ENCODE measurements around the gene TMEM30B. TPM values are rescaled to one million over a fixed set of nuclear protein-coding genes. Genes with fewer than 3 reads are reported as not detected.
A peak's percentile ranks its signal among the peaks of the same experiment; 100 is the strongest.

The TMEM30B gene
- polyA plus RNA-seq, 1 experiment: 0.24 TPM

DNA sequence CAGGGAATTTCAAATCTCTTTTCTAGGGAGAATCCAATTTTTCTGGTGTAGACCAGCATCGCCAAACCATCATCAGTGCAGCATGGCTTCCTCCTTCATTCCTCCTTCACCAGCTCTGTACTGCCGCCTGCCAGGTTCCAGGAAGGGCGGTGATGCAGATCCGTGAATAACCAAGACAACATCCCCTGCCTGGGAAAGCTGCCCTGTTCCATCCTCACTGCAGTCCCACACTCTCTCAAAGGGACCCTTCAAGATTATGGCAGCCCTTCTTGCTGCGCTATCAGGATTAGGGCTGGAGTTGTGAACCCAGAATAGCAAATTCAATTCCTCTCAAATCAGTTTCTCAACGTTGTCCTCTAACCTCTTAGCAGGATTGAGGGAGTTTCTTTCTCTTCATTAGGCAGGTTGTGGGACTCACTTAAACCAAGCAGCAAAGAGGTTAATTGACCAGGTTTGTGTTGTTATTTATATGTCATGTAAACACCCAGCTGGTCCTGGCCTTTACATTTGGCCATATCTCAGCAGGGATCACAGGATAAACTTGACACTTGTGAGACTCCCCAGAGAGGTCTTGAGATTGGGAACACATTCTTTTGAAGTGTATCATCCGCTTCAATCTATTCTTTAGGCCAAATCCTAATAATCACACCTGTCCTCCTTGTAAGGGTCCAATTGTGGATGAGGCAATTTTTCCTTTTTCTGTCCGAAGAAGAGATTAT, 26.2 kb downstream of the TMEM30B start:
- Histone ChIP-seq H3K27ac (ENCODE audit: low read depth, low read length) (no peak overlapping the region), H3K27me3 (ENCODE audit: control insufficient read depth, insufficient read depth, low read length) (no peaks in the 10 kb centered on the region), H3K9me3 (ENCODE audit: control insufficient read depth, insufficient read depth, low read length) (no peaks in the 10 kb centered on the region), H3K4me3 (ENCODE audit: low read depth, low read length) (no peak overlapping the region)
- CTCF ChIA-PET: interaction anchor here (1.1 to 3.6 kb wide), 6 partner anchors 14 to 905 kb away, joined by 3 to 21 read pairs (median 9); no protein-coding TSS in a partner anchor
- TF ChIP-seq, protein P1, sequence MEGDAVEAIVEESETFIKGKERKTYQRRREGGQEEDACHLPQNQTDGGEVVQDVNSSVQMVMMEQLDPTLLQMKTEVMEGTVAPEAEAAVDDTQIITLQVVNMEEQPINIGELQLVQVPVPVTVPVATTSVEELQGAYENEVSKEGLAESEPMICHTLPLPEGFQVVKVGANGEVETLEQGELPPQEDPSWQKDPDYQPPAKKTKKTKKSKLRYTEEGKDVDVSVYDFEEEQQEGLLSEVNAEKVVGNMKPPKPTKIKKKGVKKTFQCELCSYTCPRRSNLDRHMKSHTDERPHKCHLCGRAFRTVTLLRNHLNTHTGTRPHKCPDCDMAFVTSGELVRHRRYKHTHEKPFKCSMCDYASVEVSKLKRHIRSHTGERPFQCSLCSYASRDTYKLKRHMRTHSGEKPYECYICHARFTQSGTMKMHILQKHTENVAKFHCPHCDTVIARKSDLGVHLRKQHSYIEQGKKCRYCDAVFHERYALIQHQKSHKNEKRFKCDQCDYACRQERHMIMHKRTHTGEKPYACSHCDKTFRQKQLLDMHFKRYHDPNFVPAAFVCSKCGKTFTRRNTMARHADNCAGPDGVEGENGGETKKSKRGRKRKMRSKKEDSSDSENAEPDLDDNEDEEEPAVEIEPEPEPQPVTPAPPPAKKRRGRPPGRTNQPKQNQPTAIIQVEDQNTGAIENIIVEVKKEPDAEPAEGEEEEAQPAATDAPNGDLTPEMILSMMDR (IDR thresholded peaks at IDR 0.05; ENCODE audit: low read depth, low read length): no peak
- no peak for DNase-seq (ENCODE audit: low read depth, low spot score)
- POLR2A ChIA-PET: no interaction called here

GRCh38 chr14:61253064-61253738, 27.9 kb downstream of the TMEM30B start:
- Histone ChIP-seq H3K4me3 (ENCODE audit: low read depth, low read length) (no peak overlapping the region), H3K27me3 (ENCODE audit: control insufficient read depth, insufficient read depth, low read length) (no peaks in the 10 kb centered on the region), H3K27ac (ENCODE audit: low read depth, low read length) (peak overlapping the region; percentile 74), H3K9me3 (ENCODE audit: control insufficient read depth, insufficient read depth, low read length) (no peaks in the 10 kb centered on the region)
- POLR2A ChIA-PET: interaction anchor here (0.8 to 1.6 kb wide), 4 partner anchors 108 to 603 kb away, joined by 3 to 6 read pairs (median 4); partner anchors contain the start of gene SIX4
- TF ChIP-seq, protein P1 (IDR thresholded peaks at IDR 0.05; ENCODE audit: low read depth, low read length): no peak
- no peak for DNase-seq (ENCODE audit: low read depth, low spot score)
- CTCF ChIA-PET: interaction anchor here (0.5 to 3.6 kb wide), 34 partner anchors 9 to 903 kb away, joined by 3 to 21 read pairs (median 4); partner anchors contain the start of genes SLC38A6 and TRMT5

GRCh38 chr14:61252369-61253063, 28.6 kb downstream of the TMEM30B start:
- Histone ChIP-seq H3K9me3 (ENCODE audit: control insufficient read depth, insufficient read depth, low read length) (no peaks in the 10 kb centered on the region), H3K27me3 (ENCODE audit: control insufficient read depth, insufficient read depth, low read length) (no peaks in the 10 kb centered on the region), H3K27ac (ENCODE audit: low read depth, low read length) (peak overlapping the region; percentile 94), H3K4me3 (ENCODE audit: low read depth, low read length) (no peak overlapping the region)
- CTCF ChIA-PET: interaction anchor here (0.5 to 3.6 kb wide), 26 partner anchors 10 to 902 kb away, joined by 3 to 21 read pairs (median 5); partner anchors contain the start of genes SLC38A6 and TRMT5
- TF ChIP-seq, protein P1 (IDR thresholded peaks at IDR 0.05; ENCODE audit: low read depth, low read length): peak; percentile 96
- POLR2A ChIA-PET: interaction anchor here (0.5 to 1.6 kb wide), 6 partner anchors 105 to 627 kb away, joined by 3 to 6 read pairs (median 4); partner anchors contain the start of gene SIX4
- peak; percentile 98 for DNase-seq (ENCODE audit: low read depth, low spot score)

- TF ChIP-seq, protein P1 (IDR thresholded peaks at IDR 0.05; ENCODE audit: low read depth, low read length): no peak
- no peaks in the 10 kb centered on the region for H3K27me3 ChIP-seq (ENCODE audit: control insufficient read depth, insufficient read depth, low read length)
- H3K27ac ChIP-seq (ENCODE audit: low read depth, low read length): no peak overlapping the region
- ChIA-PET CTCF (no interaction called here), POLR2A (no interaction called here)
- DNase-seq (ENCODE audit: low read depth, low spot score): no peak
- H3K4me3 ChIP-seq (ENCODE audit: low read depth, low read length): no peak overlapping the region
- no peaks in the 10 kb centered on the region for H3K9me3 ChIP-seq (ENCODE audit: control insufficient read depth, insufficient read depth, low read length)
Measured at GRCh38 chr14:61250063-61250462, 31.1 kb downstream of the TMEM30B start.

All from AG04450 (cell line).